H9 (cell line): ENCODE data around the gene MIS18BP1. TPM values are rescaled to one million over a fixed set of nuclear protein-coding genes. Genes with fewer than 3 reads are reported as not detected.
"Not testable (repeated sequence)": the region's sequence is repeated elsewhere in the genome, so short reads cannot be mapped to it uniquely, and the experiment has no call there.

ENCODE experiments used
- DNase-seq: peaks from one replicate; pipeline ENCODE4 v3.0.0-alpha.2; 2017
- H2AFZ ChIP-seq: one replicate; pipeline ENCODE4 v1.6.1; 2013; ENCODE audit warnings: mild to moderate bottlenecking, low read length, control low read depth, moderate library complexity
- H2AK5ac ChIP-seq: 2 replicates; pipeline ENCODE4 v1.6.1; 2013; ENCODE audit warnings: low read length, control low read depth, mixed read lengths; ENCODE audit not compliant: insufficient read length
- H2BK120ac ChIP-seq: one replicate; pipeline ENCODE4 v1.6.1; 2013; ENCODE audit warnings: low read depth, mild to moderate bottlenecking, low read length, control low read depth, inconsistent platforms; ENCODE audit not compliant: poor library complexity, severe bottlenecking
- H2BK12ac ChIP-seq: 2 replicates; pipeline ENCODE4 v1.6.1; 2013; ENCODE audit warnings: low read length, control low read depth, mixed read lengths, low read depth; ENCODE audit not compliant: insufficient read length
- H2BK15ac ChIP-seq: 2 replicates; pipeline ENCODE4 v1.6.1; 2013; ENCODE audit warnings: low read depth, low read length, control low read depth
- H2BK20ac ChIP-seq: one replicate; pipeline ENCODE4 v1.6.1; 2013; ENCODE audit warnings: low read depth, mild to moderate bottlenecking, low read length, control low read depth, inconsistent platforms; ENCODE audit not compliant: poor library complexity, severe bottlenecking
- H2BK5ac ChIP-seq: 2 replicates; pipeline ENCODE4 v1.6.1; 2013; ENCODE audit warnings: low read length, control low read depth, mixed read lengths; ENCODE audit not compliant: insufficient read length
- H3K14ac ChIP-seq: 2 replicates; pipeline ENCODE4 v1.6.1; 2013; ENCODE audit warnings: low read length, control low read depth; ENCODE audit not compliant: insufficient read depth
- H3K18ac ChIP-seq: 2 replicates; pipeline ENCODE4 v1.6.1; 2013; ENCODE audit warnings: low read depth, mild to moderate bottlenecking, mixed read lengths, low read length, control low read depth; ENCODE audit not compliant: insufficient read length
- H3K23ac ChIP-seq: 2 replicates; pipeline ENCODE4 v1.6.1; 2013; ENCODE audit warnings: low read length, control low read depth, mixed read lengths, low read depth; ENCODE audit not compliant: insufficient read length
- H3K23me2 ChIP-seq: 2 replicates; pipeline ENCODE4 v1.6.1; 2013; ENCODE audit warnings: low read depth, mild to moderate bottlenecking, mixed read lengths, low read length, control low read depth; ENCODE audit not compliant: insufficient read length, poor library complexity, severe bottlenecking
- H3K27ac ChIP-seq: 2 replicates; pipeline ENCODE4 v1.5.1; 2013; ENCODE audit warnings: low read length, control low read depth, mixed read lengths, low read depth; ENCODE audit not compliant: insufficient read length
- H3K27me3 ChIP-seq: 2 replicates; pipeline ENCODE4 v1.6.1; 2013; ENCODE audit warnings: low read length, control low read depth, inconsistent platforms; ENCODE audit not compliant: insufficient read depth
- H3K4ac ChIP-seq: 2 replicates; pipeline ENCODE4 v1.6.1; 2013; ENCODE audit warnings: low read depth, mild to moderate bottlenecking, control low read depth, inconsistent platforms, low read length, moderate library complexity
- H3K4me1 ChIP-seq: 2 replicates; pipeline ENCODE4 v1.6.1; 2013; ENCODE audit warnings: low read length, control low read depth, inconsistent platforms; ENCODE audit not compliant: insufficient read depth
- H3K4me2 ChIP-seq: 2 replicates; pipeline ENCODE4 v1.6.1; 2013; ENCODE audit warnings: low read length, control low read depth, mixed read lengths; ENCODE audit not compliant: insufficient read length, insufficient read depth
- H3K56ac ChIP-seq: 2 replicates; pipeline ENCODE4 v1.6.1; 2013; ENCODE audit warnings: low read depth, mild to moderate bottlenecking, mixed read lengths, low read length, control low read depth; ENCODE audit not compliant: insufficient read length
- H3K79me1 ChIP-seq: 2 replicates; pipeline ENCODE4 v1.6.1; 2013; ENCODE audit warnings: low read depth, mild to moderate bottlenecking, moderate library complexity, low read length, control low read depth, inconsistent platforms; ENCODE audit not compliant: insufficient read depth, poor library complexity, severe bottlenecking
- H3K79me2 ChIP-seq: 2 replicates; pipeline ENCODE4 v1.6.1; 2013; ENCODE audit warnings: low read length, control low read depth, inconsistent platforms; ENCODE audit not compliant: insufficient read depth
- H3K9ac ChIP-seq: 2 replicates; pipeline ENCODE4 v1.6.1; 2013; ENCODE audit warnings: low read length, control low read depth, mixed read lengths; ENCODE audit not compliant: insufficient read length; ENCODE audit errors: extremely low read depth
- H3K9me3 ChIP-seq: one replicate; pipeline ENCODE4 v1.6.1; 2013; ENCODE audit warnings: low read depth, low read length, inconsistent platforms; ENCODE audit not compliant: control insufficient read depth
- H3T11ph ChIP-seq: one replicate; pipeline ENCODE4 v1.6.1; 2013; ENCODE audit warnings: mild to moderate bottlenecking, low read length, control low read depth, inconsistent platforms
- H4K20me1 ChIP-seq: one replicate; pipeline ENCODE4 v1.6.1; 2013; ENCODE audit not compliant: control insufficient read depth, insufficient read length, insufficient read depth
- H4K5ac ChIP-seq: 2 replicates; pipeline ENCODE4 v1.6.1; 2013; ENCODE audit warnings: low read depth, mild to moderate bottlenecking, mixed read lengths, low read length, control low read depth; ENCODE audit not compliant: insufficient read length
- H4K8ac ChIP-seq: replicated peaks from 2 replicates; pipeline ENCODE4 v1.6.1; 2013; ENCODE audit warnings: low read length, control low read depth, mixed read lengths, low read depth; ENCODE audit not compliant: insufficient read length
- H4K91ac ChIP-seq: 2 replicates; pipeline ENCODE4 v1.6.1; 2013; ENCODE audit warnings: low read depth, mild to moderate bottlenecking, moderate library complexity, mixed read lengths, low read length, control low read depth; ENCODE audit not compliant: insufficient read length
- H3K27ac Mint-ChIP-seq, 3 experiments: 2 replicates in 2 of 3; 3 replicates in 1 of 3; pipeline ENCODE4 v1.8.0; 2020 to 2021; ENCODE audit warnings: mixed read lengths in 3 of 3, mild to moderate bottlenecking in 1 of 3, moderate library complexity in 1 of 3
- H3K27me3 Mint-ChIP-seq: 2 replicates; pipeline ENCODE4 v1.8.0; 2021; ENCODE audit warnings: low read depth, mild to moderate bottlenecking, moderate library complexity, mixed read lengths
- H3K36me3 Mint-ChIP-seq, 3 experiments: 2 replicates in 2 of 3; 3 replicates in 1 of 3; pipeline ENCODE4 v1.8.0; 2020 to 2021; ENCODE audit warnings: low read depth in 3 of 3, mixed read lengths in 3 of 3; ENCODE audit not compliant: insufficient read depth in 1 of 3
- H3K4me1 Mint-ChIP-seq, 2 experiments: 2 replicates each; pipeline ENCODE4 v1.8.0; 2020; ENCODE audit warnings: mixed read lengths in 2 of 2
- H3K4me3 Mint-ChIP-seq, 2 experiments: 2 replicates in 1 of 2; 3 replicates in 1 of 2; pipeline ENCODE4 v1.8.0; 2020 to 2021; ENCODE audit warnings: mild to moderate bottlenecking in 2 of 2, mixed read lengths in 2 of 2, moderate library complexity in 1 of 2
- H3K9me3 Mint-ChIP-seq, 2 experiments: 2 replicates in 1 of 2; 3 replicates in 1 of 2; pipeline ENCODE4 v1.8.0; 2020; ENCODE audit warnings: mild to moderate bottlenecking in 2 of 2, mixed read lengths in 2 of 2, moderate library complexity in 1 of 2
- WGBS: extraction: QIAGEN DNeasy Blood & Tissue Kit; methylation state at CpG from one replicate; pipeline ENCODE4 v1.1.7; 2013; ENCODE audit warnings: missing lambda C conversion rate, low lambda C conversion rate, mixed read lengths; ENCODE audit not compliant: insufficient read length; ENCODE audit errors: extremely low coverage; 5-methylcytosine and 5-hydroxymethylcytosine counted together
- total RNA-seq: library from RNA; stranded (reverse); gene quantifications from 2 replicates; pipeline ENCODE4 v1.2.1, GENCODE V29; 2021
- TF ChIP-seq, protein P1 (sequence below): fragments of 200-600 bp; sonication (generic); conservative IDR thresholded peaks from 3 replicates; pipeline ENCODE4 v1.8.0; 2021; ENCODE audit warnings: antibody characterized with exemption, mild to moderate bottlenecking

Gene MIS18BP1
- total RNA-seq, 1 experiment from 2014 or later: 60.6 TPM

DNA sequence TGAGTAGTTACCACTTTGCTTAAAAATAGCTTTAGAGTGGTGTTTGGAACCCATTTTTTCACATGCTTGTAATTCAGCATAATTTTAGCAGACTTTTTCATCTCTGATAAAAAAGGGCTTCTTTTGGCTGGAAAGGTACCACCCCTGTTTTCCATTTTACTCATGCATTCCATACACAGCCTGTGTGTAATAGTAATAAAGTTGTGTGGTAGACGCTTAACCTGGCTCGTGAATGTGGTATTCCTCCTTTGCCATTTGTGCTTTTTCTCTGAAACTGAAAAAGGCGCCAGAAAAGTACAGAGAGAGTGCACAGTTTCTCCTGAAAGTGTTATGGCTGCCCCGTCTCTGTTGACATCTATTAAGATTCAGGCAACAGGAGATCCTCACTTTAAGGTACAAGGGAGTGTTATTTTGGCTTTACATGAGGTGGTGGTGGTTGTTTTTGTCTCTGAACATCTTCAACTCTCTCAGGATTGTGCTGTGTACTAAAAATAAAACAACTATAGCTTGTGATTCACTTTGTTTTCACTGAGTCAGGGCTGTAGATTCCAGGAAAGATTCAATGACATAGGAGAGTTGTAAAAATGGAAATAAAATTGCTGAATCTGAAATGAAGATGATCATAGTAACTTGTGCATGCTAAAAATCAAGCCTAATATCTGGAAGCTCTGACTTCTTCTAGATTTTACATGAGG is 45.6 kb upstream of the MIS18BP1 start:
- Histone ChIP-seq H3K27me3 (peaks cover 6% of the 10 kb centered on the region; the same call in 1 of the 2 replicates), H2BK5ac (no peak overlapping the region), H3K23ac (no peak overlapping the region), H2AK5ac (no peak overlapping the region), H3K79me2 (no peaks in the 10 kb centered on the region), H3K79me1 (no peaks in the 10 kb centered on the region), H3T11ph (no peak overlapping the region), H3K27ac (no peak overlapping the region), H2BK15ac (no peak overlapping the region), H2BK20ac (no peak overlapping the region), H3K4me1 (no peaks in the 10 kb centered on the region; the same call in 1 of the 2 replicates), H3K14ac (no peak overlapping the region), H3K56ac (no peak overlapping the region), H4K5ac (no peak overlapping the region), H2BK12ac (no peak overlapping the region), H4K8ac (no peak overlapping the region), H4K91ac (no peak overlapping the region), H3K4ac (no peak overlapping the region), H3K9ac (no peak overlapping the region), H3K18ac (no peak overlapping the region), H4K20me1 (no peaks in the 10 kb centered on the region), H3K9me3 (no peaks in the 10 kb centered on the region), H3K23me2 (no peaks in the 10 kb centered on the region), H3K4me2 (no peak overlapping the region), H2AFZ (no peak overlapping the region), H2BK120ac (no peak overlapping the region)
- Mint-ChIP-seq H3K36me3 (no peaks in the 10 kb centered on the region; a peak in 1 of 7 replicates), H3K27me3 (peaks cover 57% of the 10 kb centered on the region), H3K9me3 (peaks cover 5 to 10% of the 10 kb centered on the region in 2 experiments; a peak in 4 of 5 replicates), H3K4me1 (peaks cover 21 to 24% of the 10 kb centered on the region in 2 experiments), H3K4me3 (no peak overlapping the region), H3K27ac (no peak overlapping the region)
- TF ChIP-seq, protein P1, sequence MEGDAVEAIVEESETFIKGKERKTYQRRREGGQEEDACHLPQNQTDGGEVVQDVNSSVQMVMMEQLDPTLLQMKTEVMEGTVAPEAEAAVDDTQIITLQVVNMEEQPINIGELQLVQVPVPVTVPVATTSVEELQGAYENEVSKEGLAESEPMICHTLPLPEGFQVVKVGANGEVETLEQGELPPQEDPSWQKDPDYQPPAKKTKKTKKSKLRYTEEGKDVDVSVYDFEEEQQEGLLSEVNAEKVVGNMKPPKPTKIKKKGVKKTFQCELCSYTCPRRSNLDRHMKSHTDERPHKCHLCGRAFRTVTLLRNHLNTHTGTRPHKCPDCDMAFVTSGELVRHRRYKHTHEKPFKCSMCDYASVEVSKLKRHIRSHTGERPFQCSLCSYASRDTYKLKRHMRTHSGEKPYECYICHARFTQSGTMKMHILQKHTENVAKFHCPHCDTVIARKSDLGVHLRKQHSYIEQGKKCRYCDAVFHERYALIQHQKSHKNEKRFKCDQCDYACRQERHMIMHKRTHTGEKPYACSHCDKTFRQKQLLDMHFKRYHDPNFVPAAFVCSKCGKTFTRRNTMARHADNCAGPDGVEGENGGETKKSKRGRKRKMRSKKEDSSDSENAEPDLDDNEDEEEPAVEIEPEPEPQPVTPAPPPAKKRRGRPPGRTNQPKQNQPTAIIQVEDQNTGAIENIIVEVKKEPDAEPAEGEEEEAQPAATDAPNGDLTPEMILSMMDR: no peak
- no CpG with 5 or more reads among the region's 4 CpGs for WGBS
- DNase-seq: no peak

DNA sequence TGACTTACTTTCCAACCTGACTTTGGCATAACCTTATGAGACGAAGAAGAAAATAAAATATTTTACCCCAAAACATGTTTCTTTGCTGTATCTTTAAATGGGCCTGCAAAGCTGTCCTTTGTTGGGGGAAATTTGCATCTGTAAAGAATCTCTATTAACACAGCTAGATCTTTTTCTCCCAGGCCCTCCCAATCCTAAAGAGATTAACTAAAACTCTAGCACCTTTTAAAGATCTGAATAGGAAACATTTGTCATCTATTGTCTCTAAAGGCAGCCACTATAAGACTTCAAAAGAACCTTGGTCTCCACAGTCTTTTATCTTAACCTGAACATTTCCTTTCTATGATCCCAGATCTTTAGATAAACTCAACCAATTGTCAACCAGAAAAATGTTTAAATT is 41.8 kb upstream of the MIS18BP1 start:
- H3K18ac ChIP-seq, H4K8ac ChIP-seq, H3K14ac ChIP-seq, H2AFZ ChIP-seq, H3K27me3 ChIP-seq, H4K20me1 ChIP-seq, H3K79me2 ChIP-seq, H3K9me3 ChIP-seq, H3K4ac ChIP-seq, H3K4me2 ChIP-seq, H3K27ac ChIP-seq, H2BK20ac ChIP-seq, H3K56ac ChIP-seq, H2BK5ac ChIP-seq, H3K23ac ChIP-seq, H3K4me1 ChIP-seq, H3T11ph ChIP-seq, H2BK15ac ChIP-seq, H3K9ac ChIP-seq, H2BK12ac ChIP-seq, H3K23me2 ChIP-seq, H3K79me1 ChIP-seq, H4K5ac ChIP-seq, H3K4me3 Mint-ChIP-seq, H2AK5ac ChIP-seq, DNase-seq, H3K36me3 Mint-ChIP-seq, H4K91ac ChIP-seq, H2BK120ac ChIP-seq: not testable (repeated sequence)
- Mint-ChIP-seq H3K27me3 (peaks cover 85% of the 10 kb centered on the region), H3K4me1 (peaks cover 27 to 29% of the 10 kb centered on the region in 2 experiments), H3K27ac (peak overlapping the region in 1 of 3 experiments; percentile 78; a peak in 1 of 7 replicates), H3K9me3 (peaks cover 5 to 10% of the 10 kb centered on the region in 2 experiments; a peak in 4 of 5 replicates)
- WGBS: no CpG with 5 or more reads among the region's 1 CpG
